HG03060 (cell line): ENCODE measurements around the gene SCUBE2.
"Not testable (repeated sequence)": the region's sequence is repeated elsewhere in the genome, so short reads cannot be mapped to it uniquely, and the experiment has no call there.

Source experiments
- ATAC-seq: cut with Tn5 transposase; IDR thresholded peaks from one replicate; pipeline ENCODE4 v1.9.1; 2021; ENCODE audit warnings: low read depth, moderate number of reproducible peaks; ENCODE audit not compliant: unreplicated experiment

The SCUBE2 gene

DNA sequence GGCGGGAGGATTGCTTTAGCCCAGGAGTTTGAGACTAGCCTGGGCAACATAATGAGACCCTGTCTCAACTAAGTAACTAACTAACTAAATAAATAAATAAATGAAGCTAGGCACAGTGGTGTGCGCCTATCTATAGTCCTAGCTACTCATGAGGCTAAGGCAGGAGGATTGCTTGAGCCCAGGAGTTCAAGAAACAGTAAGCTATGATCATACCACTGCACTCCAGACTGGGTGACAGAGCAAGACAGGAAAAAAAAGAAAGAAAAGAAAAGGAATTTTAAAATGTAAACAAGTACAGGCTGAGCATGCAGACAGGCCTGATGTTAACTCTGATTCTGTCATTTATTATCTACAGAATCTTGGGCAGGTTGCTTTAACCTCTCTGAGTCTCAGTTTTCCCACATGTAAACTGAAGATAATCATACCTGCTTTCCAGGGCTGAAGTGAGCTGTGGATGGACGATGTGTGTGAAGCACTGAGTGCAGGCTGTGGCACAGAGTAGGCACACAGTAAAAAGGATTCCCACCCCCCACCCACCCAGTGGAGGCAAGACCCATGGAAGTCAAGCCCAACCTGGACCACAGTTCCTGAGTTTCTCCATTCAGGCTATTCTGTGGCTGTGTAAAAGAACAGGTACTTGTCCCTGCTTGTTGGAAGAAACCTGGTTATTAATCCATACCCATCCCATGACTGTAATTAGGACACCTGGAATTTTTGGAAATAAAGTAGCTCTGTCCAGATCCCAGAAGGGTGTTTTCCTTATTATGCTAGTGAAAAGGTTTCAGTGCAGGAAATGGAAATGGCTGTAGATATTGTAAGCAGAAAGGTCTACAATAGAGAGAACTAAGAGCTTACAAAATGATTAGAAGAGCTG, 18.7 kb upstream of the SCUBE2 start:
- no peak for ATAC-seq

DNA sequence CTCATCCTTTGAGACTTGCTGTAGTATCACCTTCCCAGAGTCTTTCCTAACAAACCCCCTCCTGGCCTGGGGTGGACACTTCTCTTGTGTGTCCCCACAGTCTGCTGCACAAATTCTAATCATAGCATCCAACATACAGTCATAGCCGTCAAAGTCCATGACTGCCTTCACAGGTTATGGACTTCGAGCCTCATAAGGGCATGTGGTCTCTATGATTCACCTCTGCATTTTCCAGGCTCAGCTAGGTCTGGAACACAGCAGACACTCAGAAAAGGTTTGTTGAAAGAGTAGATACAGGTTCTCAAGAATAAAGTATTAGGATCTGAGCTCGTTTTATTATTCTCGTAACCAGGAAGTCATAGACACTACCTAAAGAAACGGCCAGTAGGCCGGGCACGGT, 13.2 kb upstream of the SCUBE2 start:
- ATAC-seq: no peak

DNA sequence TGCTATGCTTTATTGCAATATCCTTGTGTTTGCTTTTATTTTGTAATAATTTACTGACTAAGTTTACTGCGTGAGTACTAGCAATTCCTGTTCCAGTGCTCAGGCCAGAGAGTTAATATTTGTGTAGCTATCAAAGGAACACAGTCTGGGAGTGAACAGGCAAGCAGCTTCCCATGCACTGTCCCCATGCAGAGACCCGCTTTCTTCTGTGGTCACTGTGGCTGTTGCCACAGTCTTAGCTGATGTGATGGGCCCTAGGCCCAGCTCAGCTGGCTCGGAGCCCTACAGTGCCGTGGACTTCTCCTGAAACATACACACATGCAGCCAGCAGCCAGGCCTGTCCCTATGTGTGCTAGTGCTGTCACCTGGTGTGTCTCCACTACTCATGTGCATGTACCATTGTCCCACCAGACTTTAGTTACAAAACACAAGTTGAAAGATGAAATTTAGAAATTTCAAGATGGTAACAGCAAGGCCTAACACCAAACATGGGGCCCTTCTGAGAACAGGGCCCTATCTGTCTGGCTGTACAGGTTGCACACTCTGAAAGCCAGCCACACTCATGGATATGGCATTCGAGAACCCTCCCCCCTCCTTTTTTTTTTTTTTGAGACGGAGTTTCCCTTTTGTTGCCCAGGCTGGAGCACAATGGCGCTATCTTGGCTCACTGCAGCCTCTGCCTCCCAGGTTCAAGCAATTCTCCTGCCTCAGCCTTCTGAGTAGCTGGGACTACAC, 12.3 kb upstream of the SCUBE2 start:
- ATAC-seq: no peak

DNA sequence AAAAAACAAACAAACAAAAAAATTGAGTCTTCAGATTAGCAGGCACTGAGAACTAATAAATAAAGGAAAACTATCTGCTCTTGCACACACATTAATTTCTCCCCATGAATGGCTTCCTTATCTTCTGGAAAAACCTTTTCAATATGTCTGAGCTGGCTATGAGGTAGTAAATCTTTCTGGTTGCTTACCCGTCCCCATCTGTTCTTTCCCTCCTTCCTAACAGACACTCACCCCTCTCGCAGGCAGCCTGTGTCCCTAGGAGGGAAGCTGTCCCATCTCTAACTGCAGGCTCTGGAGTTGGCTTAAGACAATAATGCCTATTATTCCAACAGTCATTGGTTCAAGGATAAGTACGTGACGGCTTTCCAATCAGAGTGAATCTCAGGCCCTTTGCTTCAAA, 8.2 kb upstream of the SCUBE2 start:
- no peak for ATAC-seq

DNA sequence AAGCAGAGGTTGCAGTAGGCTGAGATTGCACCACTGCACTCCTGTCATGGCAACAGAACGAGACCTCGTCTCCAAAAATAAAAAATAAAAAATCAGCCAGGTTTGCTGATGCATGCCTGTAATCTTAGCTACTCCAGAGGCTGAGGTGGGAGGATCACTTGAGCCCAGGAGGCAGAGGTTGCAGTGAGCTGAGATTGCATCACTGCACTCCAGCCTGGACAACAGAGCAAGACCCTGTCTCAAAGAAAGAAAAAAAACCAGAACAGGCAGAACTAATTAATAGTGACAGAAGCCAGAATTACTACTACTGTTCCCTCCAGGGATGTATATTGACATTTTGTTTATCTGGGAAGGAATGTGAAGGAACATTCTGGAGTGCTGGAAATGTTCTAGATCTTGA, 7.1 kb upstream of the SCUBE2 start:
- not testable (repeated sequence) for ATAC-seq

DNA sequence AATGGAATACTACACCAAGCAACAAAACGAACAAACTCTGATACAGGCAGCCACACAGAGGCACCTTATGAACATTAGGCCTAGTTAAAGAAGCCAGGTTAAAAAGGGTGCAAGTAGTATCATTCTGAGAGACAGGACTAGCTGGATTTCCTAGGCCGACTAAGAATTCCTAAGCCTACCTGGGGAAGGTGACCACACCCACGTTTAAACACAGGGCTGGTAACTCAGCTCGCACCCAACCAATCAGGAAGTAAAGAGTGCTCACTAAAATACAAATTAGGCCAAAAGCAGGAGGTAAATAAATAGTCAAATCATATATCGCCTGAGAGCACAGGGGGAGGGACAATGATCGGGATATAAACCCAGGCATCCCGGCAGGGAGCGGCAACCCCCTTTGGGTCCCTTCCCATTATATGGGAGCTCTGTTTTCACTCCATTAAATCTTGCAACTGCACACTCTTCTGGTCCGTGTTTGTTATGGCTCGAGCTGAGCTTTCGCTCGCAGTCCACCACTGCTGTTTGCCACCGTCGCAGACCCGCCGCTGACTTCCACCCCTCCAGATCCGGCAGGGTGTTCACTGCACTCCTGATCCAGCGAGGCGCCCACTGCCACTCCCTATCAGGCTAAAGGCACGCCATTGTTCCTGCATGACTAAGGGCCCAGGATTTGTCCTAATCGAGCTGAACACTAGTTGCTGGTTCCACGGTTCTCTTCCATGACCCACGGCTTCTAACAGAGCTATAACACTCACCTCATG, 6.0 kb upstream of the SCUBE2 start:
- ATAC-seq: not testable (repeated sequence)

DNA sequence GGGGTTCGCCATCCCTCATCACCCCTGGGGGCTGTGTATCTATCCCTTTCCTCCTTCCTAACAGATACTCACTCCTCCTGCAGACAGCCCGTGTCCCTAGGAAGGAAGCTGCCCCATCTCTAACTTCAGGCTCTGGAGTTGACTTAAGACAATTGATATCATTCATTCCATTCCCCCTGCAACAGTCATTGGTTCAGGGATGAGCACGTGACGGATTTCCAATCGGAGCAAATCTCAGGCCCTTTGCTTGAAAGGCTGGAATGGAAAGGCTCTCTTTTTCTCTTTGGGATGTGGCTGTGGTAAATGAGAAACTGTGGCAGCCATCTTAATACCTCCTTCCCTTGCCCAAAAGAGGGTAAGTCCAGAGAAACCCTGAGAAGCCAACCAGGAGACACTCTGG, 5.0 kb upstream of the SCUBE2 start:
- no peak for ATAC-seq

DNA sequence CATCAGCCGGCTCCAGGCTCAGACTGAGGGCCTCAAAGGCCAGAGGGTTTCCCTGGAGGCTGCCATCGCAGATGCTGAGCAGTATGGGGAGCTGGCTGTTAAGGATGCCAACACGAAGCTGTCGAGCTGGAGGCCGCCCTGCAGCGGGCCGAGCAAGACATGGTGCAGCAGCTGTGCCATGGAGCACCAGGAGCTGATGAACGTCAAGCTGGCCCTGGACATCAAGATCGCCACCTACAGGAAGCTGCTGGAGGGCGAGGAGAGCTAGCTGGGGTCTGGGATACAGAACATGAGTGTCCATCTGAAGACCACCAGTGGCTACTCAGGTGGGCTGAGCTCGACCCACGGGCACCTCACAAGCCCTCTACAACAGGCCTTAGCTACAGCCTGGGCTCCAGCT, 4.0 kb upstream of the SCUBE2 start:
- no peak for ATAC-seq

DNA sequence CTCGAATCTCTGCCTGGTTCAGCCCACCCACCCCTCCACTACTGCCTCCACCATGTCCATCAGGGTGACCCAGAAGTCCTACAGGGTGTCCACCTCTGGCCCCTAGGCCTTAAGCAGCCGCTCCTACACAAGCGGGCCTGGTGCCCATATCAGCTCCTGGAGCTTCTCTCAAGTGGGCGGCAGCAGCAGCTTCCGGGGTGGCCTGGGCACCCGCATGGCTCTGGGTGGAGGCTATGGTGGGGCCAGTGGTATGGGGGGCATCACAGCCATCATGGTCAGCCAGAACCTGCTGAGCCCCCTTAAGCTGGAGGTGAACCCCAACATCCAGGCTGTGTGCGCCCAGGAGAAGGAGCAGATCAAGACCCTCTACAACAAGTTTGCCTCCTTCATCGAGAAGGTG, 3.0 kb upstream of the SCUBE2 start:
- no peak for ATAC-seq

DNA sequence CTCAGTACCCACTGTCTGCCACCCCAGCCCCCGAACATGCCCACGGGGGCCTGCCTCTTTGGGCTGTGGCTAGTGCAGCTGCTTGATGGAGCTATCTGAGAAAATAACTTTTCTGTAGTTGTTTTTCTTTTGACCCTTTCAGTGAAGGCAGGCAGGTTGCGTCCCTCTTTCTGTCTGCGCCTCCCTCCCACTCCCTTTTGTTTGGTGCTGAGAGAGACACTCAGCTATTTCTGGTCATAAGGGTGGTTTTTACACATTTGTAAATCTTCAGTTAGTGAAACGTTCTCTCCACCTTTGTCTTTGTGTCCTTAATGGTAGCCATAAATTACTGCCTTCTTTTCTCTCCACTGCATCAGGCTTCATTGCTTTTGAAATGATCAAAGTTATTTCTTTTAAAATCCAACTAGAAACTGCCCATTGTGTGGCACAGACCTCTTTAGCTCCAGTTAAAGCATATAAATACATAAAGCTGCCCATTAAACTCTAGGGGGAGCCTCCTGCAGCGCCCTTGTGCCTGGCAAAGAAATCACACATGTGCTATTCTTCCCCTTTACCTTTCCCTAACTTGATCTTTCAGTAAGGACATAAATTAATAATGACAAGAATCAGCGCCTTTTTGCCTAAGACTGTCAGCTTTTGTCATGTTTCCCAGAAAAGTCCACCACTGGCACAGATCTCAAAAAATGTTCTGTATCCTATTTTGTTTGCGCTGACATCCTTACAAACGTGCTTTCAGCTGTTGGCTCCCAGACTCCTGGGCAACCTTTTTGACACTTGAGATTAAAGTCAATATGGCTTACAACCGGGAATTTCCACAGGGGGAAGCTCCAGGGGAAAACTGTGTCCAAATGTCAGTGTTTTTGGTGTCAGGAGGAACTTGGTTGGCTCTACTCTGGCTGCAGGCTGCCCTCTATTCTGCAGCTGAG, 1.7 kb upstream of the SCUBE2 start:
- ATAC-seq: no peak

DNA sequence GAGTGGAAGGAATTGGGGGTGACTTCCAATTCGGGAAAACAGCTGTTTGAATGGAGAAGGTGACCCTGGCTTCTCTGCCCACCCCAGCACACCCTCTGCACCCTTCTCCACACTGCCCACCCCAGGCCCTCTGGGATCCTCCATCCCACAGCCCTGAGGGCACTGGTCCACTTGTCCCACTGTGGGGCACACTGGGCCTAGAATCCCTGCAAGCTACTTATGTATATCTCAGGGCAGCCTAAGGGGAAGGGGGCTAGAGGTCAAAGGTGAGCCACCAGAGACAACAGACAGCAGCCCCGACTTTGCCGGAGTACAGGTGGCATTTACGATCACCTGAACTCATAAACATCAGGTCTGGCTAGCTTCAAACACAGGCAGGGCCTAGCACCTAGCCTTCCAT, 673 bp upstream of the SCUBE2 start:
- no peak for ATAC-seq

DNA sequence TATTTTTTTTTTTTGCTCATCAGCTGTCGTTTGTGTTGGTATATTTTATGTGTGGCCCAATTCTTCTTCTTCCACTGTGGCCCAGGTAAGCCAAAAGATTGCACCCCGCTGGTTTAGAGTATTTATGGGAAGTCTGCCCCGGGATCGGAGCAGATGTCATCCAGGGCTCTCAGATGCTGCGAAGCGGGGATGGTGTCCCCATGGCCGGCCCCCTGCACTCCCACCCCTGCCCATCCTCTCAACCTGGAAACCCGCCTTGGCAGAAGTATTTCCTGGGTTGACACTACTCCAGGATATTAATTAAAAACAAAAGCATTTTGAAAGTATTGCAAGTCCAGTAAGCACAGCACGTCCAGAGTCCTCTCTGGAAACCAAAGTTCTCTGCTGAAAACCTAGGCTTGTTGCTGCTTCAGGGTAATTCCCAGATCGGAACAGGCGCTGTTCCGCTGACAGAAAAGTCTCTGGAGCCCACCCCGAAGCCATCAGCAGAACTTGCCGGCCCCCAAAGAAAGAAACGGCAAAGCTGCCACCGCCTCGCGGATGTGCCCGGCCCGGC, 833 bp downstream of the SCUBE2 start:
- ATAC-seq: no peak

DNA sequence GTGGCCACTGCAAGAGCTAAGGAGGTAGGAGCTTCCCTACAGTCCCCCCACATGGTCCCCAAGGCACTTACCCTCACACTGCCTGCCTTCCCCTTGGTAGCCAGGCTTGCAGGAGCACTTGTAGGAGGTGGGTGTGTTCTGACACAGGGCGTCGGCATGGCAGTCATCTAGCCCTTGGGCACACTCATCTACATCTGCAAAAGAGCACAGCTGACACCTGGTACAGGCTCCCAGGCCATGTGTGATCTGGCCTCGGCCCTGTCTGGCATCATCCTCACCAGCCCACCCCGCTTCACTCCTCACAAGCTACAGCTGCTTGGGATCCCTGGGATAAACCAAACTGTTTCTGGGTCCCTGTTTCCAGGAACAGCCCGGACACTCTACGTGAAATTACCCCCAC, 1.8 kb downstream of the SCUBE2 start:
- ATAC-seq: no peak

DNA sequence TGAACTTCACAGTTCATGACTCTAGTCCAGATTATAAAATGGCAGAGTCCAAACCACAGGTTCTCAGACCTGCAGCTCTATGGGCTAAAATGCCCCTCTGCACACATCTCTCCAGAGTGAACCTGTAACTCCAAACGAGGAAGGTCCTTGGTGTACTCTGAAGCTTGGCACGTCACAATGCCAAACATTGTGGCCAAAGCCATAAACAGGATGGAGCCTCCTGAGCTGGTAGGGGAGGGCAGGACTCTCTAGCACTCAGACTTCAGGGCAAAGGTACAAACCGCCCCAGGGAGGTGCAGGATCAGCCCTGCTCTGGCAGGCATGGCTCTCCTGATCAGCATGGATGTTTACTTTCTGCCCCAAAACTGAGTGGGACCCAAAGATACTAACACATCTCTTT, 2.3 kb downstream of the SCUBE2 start:
- ATAC-seq: no peak

DNA sequence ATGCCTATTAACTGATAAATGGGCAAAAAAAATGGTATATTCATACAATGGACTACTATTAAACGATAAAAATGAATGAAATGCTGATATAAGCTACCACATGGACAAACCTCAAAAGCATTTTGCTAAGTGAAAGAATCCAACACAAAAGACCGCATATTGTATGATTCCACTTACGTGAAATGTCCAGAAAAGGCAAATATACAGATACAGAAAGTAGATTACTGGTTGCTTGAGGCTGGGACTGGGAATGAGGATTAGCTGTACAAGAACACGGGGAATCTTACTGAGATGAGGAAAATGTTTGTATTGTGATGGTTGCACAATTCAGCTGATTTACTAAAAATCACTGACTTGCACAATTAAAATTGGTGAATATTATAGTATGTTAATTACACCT, 8.8 kb downstream of the SCUBE2 start:
- ATAC-seq: no peak

DNA sequence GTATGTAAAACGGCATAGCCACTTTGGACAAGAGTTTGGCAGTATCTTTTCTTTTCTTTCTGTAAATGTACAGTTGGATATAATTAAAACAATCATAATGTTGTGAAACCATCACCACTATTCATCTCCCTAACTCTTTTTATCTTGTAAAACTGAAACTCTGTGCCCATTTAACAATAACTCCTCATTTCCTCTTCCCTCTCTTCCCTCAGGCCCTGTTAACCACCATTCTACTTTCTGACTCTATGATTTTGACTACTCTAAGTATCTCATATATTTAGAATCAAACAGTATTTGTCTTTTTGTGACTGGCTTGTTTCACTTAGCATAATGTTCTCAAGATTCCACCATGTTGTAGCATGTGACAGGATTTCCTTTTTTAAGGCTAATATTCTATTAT, 10.2 kb downstream of the SCUBE2 start:
- ATAC-seq: no peak

DNA sequence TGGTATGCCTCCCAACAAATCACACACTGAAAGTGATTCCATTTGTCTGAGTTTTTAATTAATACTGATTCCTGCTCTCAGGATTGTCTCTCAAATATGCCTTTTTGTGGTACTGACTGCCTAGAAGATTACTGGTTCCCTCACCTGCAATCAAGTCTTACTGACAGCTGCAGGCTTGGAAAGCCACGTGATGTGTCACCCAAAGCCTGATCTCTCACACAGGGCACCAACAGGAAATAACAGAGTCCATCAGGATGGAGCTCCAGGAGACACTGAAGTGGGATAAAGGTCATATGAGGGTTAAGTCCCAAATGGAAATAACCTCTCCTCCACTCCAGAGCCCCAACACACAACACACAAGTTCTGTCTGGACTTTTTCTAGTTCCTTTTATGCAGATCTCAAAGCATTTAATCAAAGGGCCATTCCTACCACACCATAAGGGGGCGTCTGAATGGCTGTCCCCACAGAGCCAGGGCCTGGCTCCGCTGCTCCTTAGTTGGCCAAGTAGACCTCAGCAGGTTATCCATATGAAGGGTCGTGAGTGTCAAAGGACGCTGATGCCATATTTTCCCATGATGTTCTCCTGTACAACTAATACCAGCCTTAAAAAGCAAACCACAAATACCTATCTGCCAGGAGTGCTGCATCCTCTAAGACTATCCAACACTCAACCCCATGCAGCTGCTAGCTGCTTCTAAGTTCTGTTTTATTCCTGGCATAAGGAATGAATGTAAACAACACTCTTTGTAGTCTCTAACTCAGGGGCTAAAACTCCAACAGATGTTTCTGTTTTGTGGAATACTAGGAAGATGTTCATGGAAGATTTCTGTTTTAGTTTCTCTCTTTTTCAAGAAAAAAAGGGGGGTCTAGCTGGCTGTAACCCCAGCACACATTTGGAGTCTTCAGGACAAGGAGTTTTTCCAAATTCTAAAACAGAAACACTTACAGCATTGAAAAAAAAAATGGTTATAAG, 13.0 kb downstream of the SCUBE2 start:
- ATAC-seq: no peak

DNA sequence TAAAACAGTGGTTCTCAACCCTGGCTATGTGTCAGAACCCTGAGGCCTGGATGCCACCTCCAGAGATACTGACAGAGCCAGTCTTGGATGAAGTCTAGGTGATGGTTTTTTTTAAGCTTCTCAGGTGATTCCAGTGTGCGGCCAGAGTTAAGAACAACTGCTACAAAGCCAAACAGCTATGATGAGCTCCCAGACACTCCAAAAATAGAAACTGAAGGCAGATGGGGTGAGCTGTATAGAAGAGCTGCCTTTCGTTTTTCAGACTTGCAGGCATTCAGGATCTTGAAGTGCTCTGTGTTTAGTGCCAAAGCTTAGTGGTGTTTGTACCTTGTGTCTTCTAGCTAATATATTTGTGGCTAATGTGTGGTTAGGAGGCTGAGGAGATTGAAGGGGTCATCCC, 14.2 kb downstream of the SCUBE2 start:
- no peak for ATAC-seq

DNA sequence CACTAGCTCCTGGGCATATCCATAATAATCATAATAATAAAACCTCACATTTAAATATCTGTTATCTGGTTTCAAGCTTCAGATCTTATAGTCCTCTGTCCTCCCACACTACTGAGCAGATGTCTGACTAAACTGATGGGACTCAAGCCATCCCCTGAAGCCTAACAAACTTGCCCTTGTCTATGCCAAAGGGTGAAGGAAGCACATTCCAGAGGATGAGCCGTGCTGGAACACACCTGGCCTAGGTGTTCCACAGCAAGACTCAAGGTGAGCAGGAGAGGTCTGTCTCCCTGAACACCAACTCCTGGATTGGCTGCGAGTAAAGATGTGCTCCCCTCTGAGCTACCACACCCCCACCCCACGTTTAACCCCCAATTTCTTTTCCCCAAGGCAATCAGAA, 14.7 kb downstream of the SCUBE2 start:
- no peak for ATAC-seq
